GM12878 (cell line): ENCODE data around the gene VSTM5. TPM values are rescaled to one million over a fixed set of nuclear protein-coding genes. Genes with fewer than 3 reads are reported as not detected.

Source experiments
- ATAC-seq: fragments of 200-7000 bp; cut with Tn5 transposase; 3 replicates; pipeline ENCODE4 v1.9.1; 2020; ENCODE audit warnings: mild to moderate bottlenecking, moderate library complexity
- BruUV-seq: library from RNA; stranded (reverse); fragments of 400-500 nt; replicated peaks from 2 replicates; lab custom pipeline; 2021; lab: Mats Ljungman, UMichigan
- CTCF ChIA-PET: fragments of 300-600 bp; sonication (Branson Sonifier 250); formaldehyde crosslinking; extraction: SDS; loops from one replicate; lab custom pipeline; 2021; ENCODE audit warnings: inconsistent platforms; lab: Yijun Ruan, JAX
- POLR2A ChIA-PET: fragments of 350-600 bp; formaldehyde crosslinking; extraction: SDS; loops from one replicate; lab custom pipeline; 2021; ENCODE audit warnings: inconsistent platforms; lab: Charles Lee
- RAD21 ChIA-PET: fragments of 300-600 bp; sonication (Branson Sonifier 250); formaldehyde crosslinking; loops from one replicate; lab custom pipeline; 2023; ENCODE audit warnings: antibody characterized with exemption; ENCODE audit not compliant: unreplicated experiment; lab: Charles Lee
- SMC1A ChIA-PET: fragments of 300-600 bp; sonication (Branson Sonifier 250); formaldehyde crosslinking; loops from one replicate; lab custom pipeline; 2023; ENCODE audit not compliant: unreplicated experiment, uncharacterized antibody; lab: Charles Lee
- DNase-seq: peaks from one replicate; pipeline ENCODE4 v3.0.0-alpha.2; 2011; ENCODE audit warnings: low read depth, low spot score
- FAIRE-seq: peaks from 3 replicates; lab custom pipeline; 2011; peaks lifted over from hg19 to GRCh38; lab: Jason Lieb, UNC
- H2AFZ ChIP-seq: 2 replicates; pipeline ENCODE4 v1.6.0; 2011; ENCODE audit warnings: low read depth, low read length, control low read depth; ENCODE audit not compliant: control insufficient read depth
- H3K27ac ChIP-seq: 2 replicates; pipeline ENCODE4 v1.5.1; 2011; ENCODE audit warnings: control low read depth; ENCODE audit not compliant: control insufficient read depth, insufficient read depth
- H3K27me3 ChIP-seq, 2 experiments: replicated peaks in 1 of 2; 2 replicates each; pipeline versions ENCODE4 v1.6.0 to v1.6.1; 2011; ENCODE audit warnings: low read length in 1 of 2; ENCODE audit not compliant: control insufficient read depth in 2 of 2, insufficient read depth in 2 of 2
- H3K36me3 ChIP-seq, 2 experiments: 2 replicates each; pipeline ENCODE4 v1.5.1; 2011; ENCODE audit warnings: low read length in 1 of 2; ENCODE audit not compliant: control insufficient read depth in 2 of 2, insufficient read depth in 2 of 2
- H3K4me1 ChIP-seq: 2 replicates; pipeline ENCODE4 v1.6.1; 2011; ENCODE audit warnings: mild to moderate bottlenecking, low read length, moderate library complexity, mixed read lengths; ENCODE audit not compliant: control insufficient read depth, insufficient read depth
- H3K4me2 ChIP-seq: 2 replicates; pipeline ENCODE4 v1.6.0; 2011; ENCODE audit warnings: control low read depth; ENCODE audit not compliant: control insufficient read depth, insufficient read depth
- H3K4me3 ChIP-seq: fragments of 200-600 bp; sonication (generic); 2 replicates; pipeline ENCODE4 v1.5.1; 2016
- H3K79me2 ChIP-seq: 2 replicates; pipeline ENCODE4 v1.6.0; 2011; ENCODE audit warnings: low read length; ENCODE audit not compliant: control insufficient read depth, insufficient read depth
- H3K9ac ChIP-seq: 2 replicates; pipeline ENCODE4 v1.8.0; 2011; ENCODE audit warnings: low read length, control low read depth, mixed read lengths; ENCODE audit not compliant: control insufficient read depth, insufficient read depth
- H3K9me3 ChIP-seq: replicated peaks from 3 replicates; pipeline ENCODE4 v1.5.1; 2011; ENCODE audit warnings: mild to moderate bottlenecking, low read length; ENCODE audit not compliant: control insufficient read depth, insufficient read depth
- H4K20me1 ChIP-seq: 2 replicates; pipeline ENCODE4 v1.6.0; 2011; ENCODE audit not compliant: control insufficient read depth, insufficient read depth
- BMI1 ChIP-seq: fragments of 450-650 bp; IDR thresholded peaks from 2 replicates; pipeline ENCODE4 v1.6.1; 2016; ENCODE audit warnings: mild to moderate bottlenecking, moderate library complexity, borderline replicate concordance
- CEBPB ChIP-seq, 2 experiments: fragments of 150-350 bp in 1 of 2; IDR thresholded peaks; 2 replicates each; pipeline ENCODE4 v1.6.1; 2012 to 2014; ENCODE audit warnings: low read depth in 2 of 2, low read length in 2 of 2, borderline replicate concordance in 1 of 2, inconsistent platforms in 1 of 2
- CEBPZ ChIP-seq: fragments of 150-350 bp; IDR thresholded peaks from 2 replicates; pipeline ENCODE4 v1.6.1; 2016; ENCODE audit warnings: low read depth, low read length
- EED ChIP-seq: sonication (generic); IDR thresholded peaks from 2 replicates; pipeline ENCODE4 v1.6.1; 2016; ENCODE audit warnings: antibody characterized with exemption, low read depth
- HCFC1 ChIP-seq: fragments of 150-350 bp; IDR thresholded peaks from 2 replicates; pipeline ENCODE4 v1.6.1; 2014; ENCODE audit warnings: low read length
- RUNX3 ChIP-seq: IDR thresholded peaks from 2 replicates; pipeline ENCODE4 v1.6.1; 2012; ENCODE audit warnings: low read length, inconsistent platforms
- SUPT20H ChIP-seq: IDR thresholded peaks from 2 replicates; pipeline ENCODE4 v1.6.1; 2011; ENCODE audit warnings: low read depth, mild to moderate bottlenecking, low read length, moderate library complexity, borderline replicate concordance; ENCODE audit not compliant: control insufficient read depth
- ZNF217 ChIP-seq: fragments of 450-650 bp; IDR thresholded peaks from 2 replicates; pipeline ENCODE4 v1.6.1; 2017; ENCODE audit warnings: antibody characterized with exemption, mild to moderate bottlenecking
- WGBS: methylation state at CpG from one replicate; pipeline ENCODE4 v1.1.6; 2016; ENCODE audit warnings: low lambda C conversion rate; ENCODE audit not compliant: insufficient replicate concordance, insufficient coverage; ENCODE audit errors: missing lambda C conversion rate; 5-methylcytosine and 5-hydroxymethylcytosine counted together
- in situ Hi-C: fragments of 300-500 bp; cut with MboI; formaldehyde crosslinking; loops from 9 replicates; pipeline ENCODE4 v1.14.3; 2018; ENCODE audit warnings: mixed read lengths
- intact Hi-C: fragments of 100-400 bp; cut with micrococcal nuclease; formaldehyde crosslinking; loops from one replicate; pipeline ENCODE4 v1.14.2; 2022; ENCODE audit not compliant: unreplicated experiment
- polyA plus RNA-seq, 11 experiments: library from polyadenylated mRNA; depleted of rRNA in 4 of 11; unstranded in 6 of 11; stranded (reverse) in 5 of 11; fragments of >200 nt; fragmentation: Nextera tagmentation in 4 of 11; fragmentation: Illumina TruSeq in 1 of 11; extraction: Ambion mirVana in 4 of 11; extraction: Trizol in 1 of 11; gene quantifications; 1 replicate in 1 of 11; 2 replicates in 10 of 11; pipeline versions ENCODE4 v1.2.1 to v1.2.3, GENCODE V29; 2011 to 2016; ENCODE audit warnings: inconsistent platforms in 2 of 11, missing spikeins in 2 of 11, low read depth in 1 of 11
- total RNA-seq, 4 experiments: library from RNA; depleted of rRNA in 3 of 4; stranded (reverse); fragments of >200 nt in 3 of 4; fragmentation: Illumina TruSeq in 1 of 4; extraction: Trizol in 1 of 4; gene quantifications; 2 replicates each; pipeline versions ENCODE4 v1.2.1 to v1.2.3, GENCODE V29; 2013 to 2021
- TF ChIP-seq, protein P1 (sequence below): fragments of 450-650 bp; IDR thresholded peaks from 2 replicates; pipeline ENCODE4 v1.6.1; 2017; ENCODE audit warnings: borderline replicate concordance

The VSTM5 gene
- total and polyA plus RNA-seq, 10 of the 15 experiments (the other 5 are each of a cell fraction or from before 2014, with no cell fraction given), result not detected

DNA sequence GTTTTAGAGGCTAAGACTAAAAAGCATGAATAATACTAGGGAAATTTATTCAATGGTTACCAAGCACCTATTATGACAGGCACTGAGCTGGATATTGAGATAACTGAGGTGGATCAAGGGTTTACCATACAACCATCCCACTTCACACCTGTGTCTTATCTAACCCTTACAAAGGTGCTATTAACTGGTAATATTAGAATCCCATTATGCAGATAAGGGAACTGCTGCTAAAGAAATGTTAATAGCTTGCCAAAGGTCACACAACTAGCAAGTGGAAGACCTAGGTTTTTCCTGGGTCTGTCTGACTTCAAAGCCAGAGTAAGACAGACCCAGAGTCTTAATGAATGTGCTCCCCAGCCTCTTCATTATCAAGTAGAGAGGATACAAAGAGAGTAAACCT is 21.1 kb upstream of the VSTM5 start (continued):
- TF ChIP-seq, protein P1, sequence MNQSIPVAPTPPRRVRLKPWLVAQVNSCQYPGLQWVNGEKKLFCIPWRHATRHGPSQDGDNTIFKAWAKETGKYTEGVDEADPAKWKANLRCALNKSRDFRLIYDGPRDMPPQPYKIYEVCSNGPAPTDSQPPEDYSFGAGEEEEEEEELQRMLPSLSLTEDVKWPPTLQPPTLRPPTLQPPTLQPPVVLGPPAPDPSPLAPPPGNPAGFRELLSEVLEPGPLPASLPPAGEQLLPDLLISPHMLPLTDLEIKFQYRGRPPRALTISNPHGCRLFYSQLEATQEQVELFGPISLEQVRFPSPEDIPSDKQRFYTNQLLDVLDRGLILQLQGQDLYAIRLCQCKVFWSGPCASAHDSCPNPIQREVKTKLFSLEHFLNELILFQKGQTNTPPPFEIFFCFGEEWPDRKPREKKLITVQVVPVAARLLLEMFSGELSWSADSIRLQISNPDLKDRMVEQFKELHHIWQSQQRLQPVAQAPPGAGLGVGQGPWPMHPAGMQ, result no peak
- TF ChIP-seq, all 136 proteins: peak for 0

GRCh38 chr11:93870616-93871015 is 20.2 kb upstream of the VSTM5 start:
- Histone ChIP-seq H3K9ac (no peak overlapping the region), H3K79me2 (no peaks in the 10 kb centered on the region), H2AFZ (no peak overlapping the region), H3K27me3 (no peaks in the 10 kb centered on the region), H3K4me1 (no peaks in the 10 kb centered on the region; the same call in 1 of the 2 replicates), H3K36me3 (no peaks in the 10 kb centered on the region), H3K4me3 (no peak overlapping the region), H3K4me2 (no peak overlapping the region), H4K20me1 (no peaks in the 10 kb centered on the region), H3K9me3 (no peaks in the 10 kb centered on the region), H3K27ac (no peak overlapping the region)
- BruUV-seq, result no TSS peak
- ChIA-PET SMC1A (interaction anchor here (0.9 kb wide), 1 partner anchor 11 kb away, joined by 3 read pairs; no protein-coding TSS in a partner anchor), RAD21 (no interaction called here), CTCF (no interaction called here), POLR2A (no interaction called here)
- ATAC-seq, result no peak
- no peak for FAIRE-seq
- 48% methylated on average over 3 of the region's 3 CpGs for WGBS
- TF ChIP-seq CEBPB (IDR thresholded peaks at IDR 0.05; ENCODE audit: borderline replicate concordance in 1 of 2, low read depth in 2 of 2, low read length in 2 of 2) (no peak), BMI1 (no peak), ZNF217 (no peak)
- in situ Hi-C loops (no loop called here), intact Hi-C loops (no loop called here)
- no peak for DNase-seq

DNA sequence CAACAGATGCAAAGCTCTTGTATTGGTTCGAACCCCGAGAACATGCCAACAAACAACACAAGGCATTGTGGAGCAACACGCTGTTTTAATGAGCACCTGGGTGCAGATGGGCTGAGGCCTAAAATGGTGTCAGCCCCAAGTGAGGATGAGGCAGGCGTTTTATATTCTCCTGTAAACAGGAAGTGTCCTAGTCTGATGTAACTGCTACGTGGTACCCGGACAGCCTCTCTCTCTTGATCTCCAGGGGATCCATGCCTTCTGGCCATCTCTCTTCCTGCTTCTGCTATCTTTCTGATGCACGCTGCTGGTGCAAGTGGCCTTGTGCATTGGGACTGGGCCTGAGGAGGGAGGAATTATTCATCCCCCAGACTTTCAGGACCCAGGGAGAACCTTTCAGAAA is 19.4 kb upstream of the VSTM5 start:
- ChIA-PET CTCF (no interaction called here), RAD21 (no interaction called here)
- FAIRE-seq, result no peak

More for the DNA sequence above, 19.4 kb upstream of the VSTM5 start:
- ChIA-PET SMC1A (interaction anchor here (0.6 to 0.9 kb wide), 2 partner anchors 10 to 1141 kb away, joined by 3 read pairs; no protein-coding TSS in a partner anchor), POLR2A (no interaction called here)
- H3K4me1 ChIP-seq, result no peaks in the 10 kb centered on the region; the same call in 1 of the 2 replicates
- no peak for ATAC-seq
- in situ Hi-C loops, result no loop called here
- no peaks in the 10 kb centered on the region for H3K27me3 ChIP-seq
- no TSS peak for BruUV-seq
- H4K20me1 ChIP-seq, result no peaks in the 10 kb centered on the region
- H2AFZ ChIP-seq, result no peak overlapping the region
- WGBS, result 46% methylated on average over 7 of the region's 7 CpGs
- H3K9ac ChIP-seq, result no peak overlapping the region
- no peak for DNase-seq
- no peak overlapping the region for H3K4me3 ChIP-seq
- H3K36me3 ChIP-seq, result no peaks in the 10 kb centered on the region
- H3K9me3 ChIP-seq, result no peaks in the 10 kb centered on the region
- H3K79me2 ChIP-seq, result no peaks in the 10 kb centered on the region
- no peak overlapping the region for H3K4me2 ChIP-seq
- TF ChIP-seq CEBPZ, result no peak
- no peak for TF ChIP-seq RUNX3
- no peak for TF ChIP-seq EED
- no peak for TF ChIP-seq HCFC1
- TF ChIP-seq SUPT20H, result no peak
- intact Hi-C loops, result no loop called here
- H3K27ac ChIP-seq, result no peak overlapping the region
